SIG-M5 treated with dmso at 0.1 percent for 504 hours (cell line): Measurements from ENCODE around the gene SNX32.

Experiments used
- DNase-seq: peaks from one replicate; lab custom pipeline; 2025; ENCODE audit not compliant: unreplicated experiment; lab: John Stamatoyannopoulos, UW

The SNX32 gene

DNA sequence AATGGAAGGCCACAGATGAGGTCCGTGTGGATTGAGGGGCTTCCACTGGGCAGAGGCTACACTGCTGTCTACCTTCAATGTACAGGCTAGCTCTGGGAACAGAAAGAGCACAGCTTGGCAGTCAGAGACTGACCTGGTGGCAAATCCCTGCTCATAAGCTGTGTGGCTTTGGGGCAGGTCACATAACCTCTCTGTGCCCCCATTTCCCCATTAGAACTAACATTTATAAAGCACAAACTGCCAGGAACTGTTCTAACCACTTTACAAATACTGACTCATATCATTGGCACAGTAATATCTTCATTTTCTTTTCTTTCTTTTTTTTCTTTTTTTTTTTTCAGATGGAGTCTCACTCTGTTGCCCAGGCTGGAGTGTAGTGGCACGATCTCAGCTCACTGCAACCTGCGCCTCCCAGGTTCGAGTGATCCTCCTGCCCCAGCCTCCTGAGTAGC lies 63.3 kb downstream of the SNX32 start:
- DNase-seq: no peak

DNA sequence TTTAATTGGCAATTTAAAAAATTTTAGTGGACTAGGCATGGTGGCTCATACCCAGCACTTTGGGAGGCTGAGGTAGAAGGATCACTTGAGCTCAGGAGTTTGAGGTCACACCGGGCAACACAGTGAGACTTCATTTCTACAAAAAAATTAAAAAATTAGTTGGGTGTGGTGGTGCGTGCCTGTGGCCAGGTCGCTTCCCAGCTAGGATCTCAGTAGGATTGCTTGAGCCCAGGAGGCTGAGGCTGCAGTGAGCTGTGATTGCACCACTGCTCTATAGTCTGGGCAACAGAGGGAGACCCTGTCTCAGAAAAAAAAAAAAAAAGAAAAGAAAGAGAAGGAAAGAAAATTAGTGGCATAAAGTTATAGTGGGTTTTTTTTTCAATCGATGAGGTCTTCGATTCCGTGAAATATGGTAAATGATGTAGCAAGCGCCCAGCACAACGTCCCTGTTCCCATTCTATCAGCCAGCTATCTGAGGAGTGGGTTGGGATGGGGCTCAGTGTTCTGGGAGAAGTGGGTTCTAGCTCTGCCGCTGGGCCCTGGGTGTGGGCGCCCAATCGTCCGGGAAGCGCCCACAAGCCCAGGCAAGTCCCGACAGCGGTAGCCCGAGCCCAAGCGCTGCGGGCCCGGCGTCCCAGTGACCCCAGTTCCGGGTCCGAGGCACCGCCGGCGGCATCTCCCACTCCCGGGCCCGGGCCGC lies 65.0 kb downstream of the SNX32 start:
- no peak for DNase-seq

DNA sequence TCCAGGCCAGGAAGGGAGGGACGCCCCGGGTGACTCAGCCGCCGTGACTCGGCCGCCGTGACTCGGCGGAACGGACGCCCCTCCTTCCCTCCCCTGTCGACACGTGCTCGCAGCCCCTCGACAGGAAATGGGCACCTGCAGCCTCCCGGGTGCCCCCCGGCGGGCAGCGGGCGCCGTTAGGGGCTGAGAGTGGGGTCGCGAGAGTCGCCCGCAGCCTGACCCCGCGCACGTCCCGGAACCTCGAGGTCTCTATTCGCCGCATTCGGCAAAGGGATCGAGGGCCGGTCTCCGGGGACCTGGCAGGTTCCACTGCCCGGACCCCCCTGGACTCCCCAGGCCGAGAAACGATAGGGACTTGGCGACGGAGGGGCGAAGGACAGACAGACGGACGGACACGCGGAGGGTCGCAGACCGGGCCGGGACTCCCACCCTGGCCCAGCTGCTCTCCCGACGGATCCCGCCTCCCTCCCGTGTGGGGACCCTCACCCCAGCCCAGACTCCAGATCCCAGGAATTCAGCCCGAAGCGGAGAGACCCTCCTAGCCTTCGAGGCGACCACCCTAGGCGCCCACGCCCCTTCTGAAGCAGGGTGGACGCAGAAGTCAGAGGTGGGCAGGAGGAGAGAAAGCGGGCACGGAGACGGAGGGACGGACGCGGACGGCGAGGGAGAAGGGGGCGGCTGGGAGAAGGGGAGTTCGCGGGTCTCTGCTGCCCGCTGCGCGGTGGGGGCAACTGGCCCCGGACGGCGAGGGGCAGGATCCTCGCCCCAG lies 65.8 kb downstream of the SNX32 start:
- DNase-seq: peak; percentile 74

DNA sequence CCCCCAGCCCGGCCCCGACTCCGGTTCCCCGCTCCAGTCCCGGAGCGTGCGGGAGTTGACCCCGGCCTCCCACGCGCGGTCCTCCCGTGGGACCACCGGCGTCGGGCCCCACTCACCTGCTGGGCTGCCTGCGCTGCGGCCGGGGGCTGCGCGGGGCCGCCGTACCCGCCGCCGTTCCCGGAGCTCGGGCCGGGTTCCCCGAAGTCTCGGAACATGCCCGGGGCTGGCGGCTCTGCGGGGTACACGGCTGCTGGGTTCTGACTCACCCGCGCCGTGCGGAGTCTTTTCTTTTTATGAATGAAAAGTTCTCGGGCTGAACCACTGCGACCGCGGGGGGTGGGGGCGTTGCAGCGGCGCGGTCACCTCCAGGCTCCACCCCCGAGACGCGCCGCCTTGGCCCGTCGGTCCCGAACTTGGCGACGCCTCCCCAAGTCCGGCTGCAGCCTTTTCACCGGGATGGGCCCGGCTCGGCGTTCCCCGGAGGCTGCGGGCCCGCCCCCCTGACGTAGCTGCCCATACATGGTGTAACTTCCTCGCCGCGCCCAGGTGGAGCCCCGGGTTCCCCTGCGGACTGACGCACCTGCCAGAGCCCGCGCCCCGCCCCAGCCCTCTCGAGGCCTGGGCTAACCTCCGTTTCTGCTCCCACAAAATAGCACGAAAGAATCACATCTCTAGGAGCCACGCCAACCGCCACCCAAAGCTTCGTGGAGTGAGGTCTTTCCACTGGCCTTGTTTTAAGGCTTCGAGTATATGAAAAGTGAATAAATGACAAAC lies 66.5 kb downstream of the SNX32 start, which contains the start of gene FOSL1:
FOSL1 (minus strand) TSS at position 264 of the 774 bp plus-strand sequence; CDS start at position 215, 49 bp downstream.
- peak; percentile 89 for DNase-seq

DNA sequence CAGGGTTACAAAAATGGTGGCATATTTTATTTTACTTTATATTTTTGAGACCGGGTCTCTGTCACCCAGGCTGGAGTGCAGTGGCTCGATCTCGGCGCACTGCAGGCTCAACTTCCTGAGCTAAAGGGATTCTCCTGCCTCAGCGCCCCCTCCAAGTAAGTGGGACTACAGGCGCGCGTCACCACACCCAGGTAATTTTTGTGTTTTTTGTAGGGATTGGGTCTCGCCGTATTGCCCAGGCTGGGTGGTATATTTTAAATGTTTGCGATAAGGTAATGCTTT lies 67.1 kb downstream of the SNX32 start:
- no peak for DNase-seq

DNA sequence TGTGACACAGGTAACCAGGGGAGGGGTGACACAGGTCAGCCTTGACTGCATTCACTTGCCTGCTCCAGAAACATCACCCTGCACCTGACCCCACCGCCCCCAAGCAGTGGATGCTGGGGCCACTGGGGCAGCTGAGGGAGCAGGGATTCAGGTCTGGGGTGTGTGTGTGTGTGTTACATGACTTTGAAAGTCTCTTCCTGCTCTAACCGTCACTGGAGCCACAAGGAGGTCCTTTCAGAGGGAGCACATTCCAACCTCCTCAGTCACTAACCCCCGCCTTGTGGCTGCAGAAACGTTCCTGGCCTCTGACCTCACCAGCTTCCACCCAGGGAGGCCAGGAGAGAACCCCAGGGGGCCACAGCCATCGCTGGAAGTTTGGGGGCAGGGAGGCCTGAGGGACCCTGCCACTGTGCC lies 69.3 kb downstream of the SNX32 start:
- no peak for DNase-seq
